SU-DHL-6 (cell line): ENCODE results near the gene MYPN.

Source experiments
- EZH2phosphoT487 ChIP-seq: fragments of 200-600 bp; sonication (generic), shearing (Covaris generic); conservative IDR thresholded peaks from 2 replicates; pipeline ENCODE4 v1.6.1; 2018; ENCODE audit warnings: mild to moderate bottlenecking, antibody characterized with exemption, low read length, moderate library complexity, mixed read lengths
- TF ChIP-seq, protein P1 (sequence below): fragments of 200-600 bp; sonication (generic); IDR thresholded peaks from one replicate; pipeline ENCODE4 v1.5.1; 2017; ENCODE audit warnings: antibody characterized with exemption, mild to moderate bottlenecking, low read length, moderate library complexity; ENCODE audit not compliant: insufficient read depth, poor library complexity, severe bottlenecking

DNA sequence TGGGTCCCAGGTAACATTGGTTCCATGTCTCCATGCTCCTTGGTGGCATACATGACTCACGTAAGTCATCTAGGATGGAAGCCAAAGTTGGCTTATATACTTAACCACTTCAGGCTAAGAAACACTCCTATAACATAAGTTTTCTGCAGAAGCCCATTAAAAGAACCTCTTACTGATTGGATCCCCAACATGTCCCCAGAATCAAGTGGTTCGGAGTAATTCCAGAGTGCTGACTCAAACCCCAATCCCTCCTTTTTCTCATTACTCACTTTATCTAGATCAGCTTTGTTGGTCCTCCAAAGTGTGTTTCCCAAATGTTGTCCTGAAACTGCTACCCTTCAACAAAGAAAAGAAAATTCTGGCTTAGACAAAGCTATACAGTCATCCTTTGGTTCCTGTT, 132.8 kb downstream of the MYPN start:
- TF ChIP-seq, protein P1, sequence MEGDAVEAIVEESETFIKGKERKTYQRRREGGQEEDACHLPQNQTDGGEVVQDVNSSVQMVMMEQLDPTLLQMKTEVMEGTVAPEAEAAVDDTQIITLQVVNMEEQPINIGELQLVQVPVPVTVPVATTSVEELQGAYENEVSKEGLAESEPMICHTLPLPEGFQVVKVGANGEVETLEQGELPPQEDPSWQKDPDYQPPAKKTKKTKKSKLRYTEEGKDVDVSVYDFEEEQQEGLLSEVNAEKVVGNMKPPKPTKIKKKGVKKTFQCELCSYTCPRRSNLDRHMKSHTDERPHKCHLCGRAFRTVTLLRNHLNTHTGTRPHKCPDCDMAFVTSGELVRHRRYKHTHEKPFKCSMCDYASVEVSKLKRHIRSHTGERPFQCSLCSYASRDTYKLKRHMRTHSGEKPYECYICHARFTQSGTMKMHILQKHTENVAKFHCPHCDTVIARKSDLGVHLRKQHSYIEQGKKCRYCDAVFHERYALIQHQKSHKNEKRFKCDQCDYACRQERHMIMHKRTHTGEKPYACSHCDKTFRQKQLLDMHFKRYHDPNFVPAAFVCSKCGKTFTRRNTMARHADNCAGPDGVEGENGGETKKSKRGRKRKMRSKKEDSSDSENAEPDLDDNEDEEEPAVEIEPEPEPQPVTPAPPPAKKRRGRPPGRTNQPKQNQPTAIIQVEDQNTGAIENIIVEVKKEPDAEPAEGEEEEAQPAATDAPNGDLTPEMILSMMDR = no peak
- no peak for TF ChIP-seq EZH2phosphoT487
